HepG2 (cell line): ENCODE results near the gene POP7. TPM values are rescaled to one million over a fixed set of nuclear protein-coding genes. Genes with fewer than 3 reads are reported as not detected.

ENCODE experiments used
- HDAC2 ChIP-seq: sonication (generic); formaldehyde crosslinking; IDR thresholded peaks from 2 replicates; pipeline ENCODE4 v1.4.0; 2020; ENCODE audit warnings: missing genetic modification reagents
- NR2F6 ChIP-seq, 2 experiments: IDR thresholded peaks; 2 replicates each; pipeline ENCODE4 v1.6.1; 2016; ENCODE audit warnings: antibody characterized with exemption in 1 of 2, mild to moderate bottlenecking in 1 of 2
- SNAPC2 ChIP-seq: sonication (generic); formaldehyde crosslinking; IDR thresholded peaks from 2 replicates; pipeline ENCODE4 v1.8.1; 2022; ENCODE audit warnings: mild to moderate bottlenecking, missing genetic modification reagents
- ZKSCAN8 ChIP-seq: IDR thresholded peaks from 2 replicates; pipeline ENCODE4 v1.6.1; 2016; ENCODE audit warnings: borderline replicate concordance, missing genetic modification reagents, missing compliant biosample characterization
- ZMAT3 ChIP-seq: sonication (generic); formaldehyde crosslinking; conservative IDR thresholded peaks from 2 replicates; pipeline ENCODE4 v1.7.0; 2021; ENCODE audit warnings: missing genetic modification reagents
- ZNF317 ChIP-seq: sonication (generic); formaldehyde crosslinking; IDR thresholded peaks from 2 replicates; pipeline ENCODE4 v1.5.0; 2020; ENCODE audit warnings: mild to moderate bottlenecking, missing genetic modification reagents
- polyA plus RNA-seq, 8 experiments: library from polyadenylated mRNA; depleted of rRNA in 3 of 8; stranded (reverse) in 7 of 8; unstranded in 1 of 8; fragments of >200 nt; fragmentation: Illumina TruSeq in 4 of 8; extraction: Trizol in 4 of 8; gene quantifications; 2 replicates each; pipeline versions ENCODE4 v1.2.1 to v1.2.3, GENCODE V29; 2011 to 2016; ENCODE audit warnings: low read depth in 4 of 8, missing spikeins in 1 of 8, mixed read lengths in 1 of 8; ENCODE audit not compliant: insufficient read depth in 1 of 8
- total RNA-seq, 5 experiments: library from RNA; depleted of rRNA; stranded (reverse); fragments of >200 nt; fragmentation: Illumina TruSeq; extraction: Trizol; gene quantifications; 2 replicates each; pipeline ENCODE4 v1.2.3, GENCODE V29; 2016; ENCODE audit warnings: low read depth in 1 of 5
- TF ChIP-seq, protein P1 (sequence below): sonication (generic); formaldehyde crosslinking; IDR thresholded peaks from 2 replicates; pipeline ENCODE4 v1.4.0; 2020; ENCODE audit warnings: mild to moderate bottlenecking, missing genetic modification reagents, borderline replicate concordance
- TF ChIP-seq, protein P2 (sequence below): sonication (generic); formaldehyde crosslinking; conservative IDR thresholded peaks from 2 replicates; pipeline ENCODE4 v1.5.0; 2020; ENCODE audit warnings: missing genetic modification reagents
- TF ChIP-seq, protein P3 (sequence below): sonication (generic); formaldehyde crosslinking; IDR thresholded peaks from 2 replicates; pipeline ENCODE4 v1.4.0; 2020; ENCODE audit warnings: missing genetic modification reagents
- TF ChIP-seq, protein P4 (sequence below): sonication (generic); formaldehyde crosslinking; IDR thresholded peaks from 2 replicates; pipeline ENCODE4 v1.4.0; 2020; ENCODE audit warnings: mild to moderate bottlenecking, missing genetic modification reagents
- TF ChIP-seq, protein P5 (sequence below): sonication (generic); formaldehyde crosslinking; IDR thresholded peaks from 2 replicates; pipeline ENCODE4 v1.4.0; 2020; ENCODE audit warnings: low read depth, mild to moderate bottlenecking, missing genetic modification reagents
- TF ChIP-seq, protein P6 (sequence below): sonication (generic); formaldehyde crosslinking; conservative IDR thresholded peaks from 2 replicates; pipeline ENCODE4 v1.4.0; 2020; ENCODE audit warnings: mild to moderate bottlenecking, missing genetic modification reagents, moderate library complexity

Gene POP7
- total and polyA plus RNA-seq, 2 of the 13 experiments (the other 11 are each of a cell fraction or from before 2014, with no cell fraction given), result 63.9 to 91.1 TPM

DNA sequence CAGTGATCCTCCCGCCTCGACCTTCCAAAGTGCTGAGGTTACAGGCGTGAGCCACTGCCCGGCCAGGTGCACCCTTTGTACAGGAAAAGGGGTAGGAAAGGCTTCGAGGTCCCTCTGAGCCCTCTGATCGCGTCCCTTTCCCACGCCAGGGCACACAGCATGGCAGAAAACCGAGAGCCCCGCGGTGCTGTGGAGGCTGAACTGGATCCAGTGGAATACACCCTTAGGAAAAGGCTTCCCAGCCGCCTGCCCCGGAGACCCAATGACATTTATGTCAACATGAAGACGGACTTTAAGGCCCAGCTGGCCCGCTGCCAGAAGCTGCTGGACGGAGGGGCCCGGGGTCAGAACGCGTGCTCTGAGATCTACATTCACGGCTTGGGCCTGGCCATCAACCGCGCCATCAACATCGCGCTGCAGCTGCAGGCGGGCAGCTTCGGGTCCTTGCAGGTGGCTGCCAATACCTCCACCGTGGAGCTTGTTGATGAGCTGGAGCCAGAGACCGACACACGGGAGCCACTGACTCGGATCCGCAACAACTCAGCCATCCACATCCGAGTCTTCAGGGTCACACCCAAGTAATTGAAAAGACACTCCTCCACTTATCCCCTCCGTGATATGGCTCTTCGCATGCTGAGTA lies 871 bp downstream of the POP7 start (continued):
- TF ChIP-seq, protein P1, sequence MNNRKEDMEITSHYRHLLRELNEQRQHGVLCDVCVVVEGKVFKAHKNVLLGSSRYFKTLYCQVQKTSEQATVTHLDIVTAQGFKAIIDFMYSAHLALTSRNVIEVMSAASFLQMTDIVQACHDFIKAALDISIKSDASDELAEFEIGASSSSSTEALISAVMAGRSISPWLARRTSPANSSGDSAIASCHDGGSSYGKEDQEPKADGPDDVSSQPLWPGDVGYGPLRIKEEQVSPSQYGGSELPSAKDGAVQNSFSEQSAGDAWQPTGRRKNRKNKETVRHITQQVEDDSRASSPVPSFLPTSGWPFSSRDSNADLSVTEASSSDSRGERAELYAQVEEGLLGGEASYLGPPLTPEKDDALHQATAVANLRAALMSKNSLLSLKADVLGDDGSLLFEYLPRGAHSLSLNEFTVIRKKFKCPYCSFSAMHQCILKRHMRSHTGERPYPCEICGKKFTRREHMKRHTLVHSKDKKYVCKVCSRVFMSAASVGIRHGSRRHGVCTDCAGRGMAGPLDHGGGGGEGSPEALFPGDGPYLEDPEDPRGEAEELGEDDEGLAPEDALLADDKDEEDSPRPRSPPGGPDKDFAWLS (CRISPR knock-in tag), result no peak
- TF ChIP-seq, protein P2, sequence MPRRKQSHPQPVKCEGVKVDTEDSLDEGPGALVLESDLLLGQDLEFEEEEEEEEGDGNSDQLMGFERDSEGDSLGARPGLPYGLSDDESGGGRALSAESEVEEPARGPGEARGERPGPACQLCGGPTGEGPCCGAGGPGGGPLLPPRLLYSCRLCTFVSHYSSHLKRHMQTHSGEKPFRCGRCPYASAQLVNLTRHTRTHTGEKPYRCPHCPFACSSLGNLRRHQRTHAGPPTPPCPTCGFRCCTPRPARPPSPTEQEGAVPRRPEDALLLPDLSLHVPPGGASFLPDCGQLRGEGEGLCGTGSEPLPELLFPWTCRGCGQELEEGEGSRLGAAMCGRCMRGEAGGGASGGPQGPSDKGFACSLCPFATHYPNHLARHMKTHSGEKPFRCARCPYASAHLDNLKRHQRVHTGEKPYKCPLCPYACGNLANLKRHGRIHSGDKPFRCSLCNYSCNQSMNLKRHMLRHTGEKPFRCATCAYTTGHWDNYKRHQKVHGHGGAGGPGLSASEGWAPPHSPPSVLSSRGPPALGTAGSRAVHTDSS, result no peak
- TF ChIP-seq SNAPC2 (CRISPR knock-in tag) (0 out of 2 replicates have a peak, but pooled peaks have one; percentile 27), NR2F6 (IDR thresholded peaks at IDR 0.05) (peak; percentile 48), NR2F6 (CRISPR knock-in tag; IDR thresholded peaks at IDR 0.05) (no peak), HDAC2 (0 out of 2 replicates have a peak, but pooled peaks have one; percentile 34), ZNF317 (CRISPR knock-in tag) (0 out of 2 replicates have a peak, but pooled peaks have one; percentile 22), ZMAT3 (CRISPR knock-in tag) (0 out of 2 replicates have a peak, but pooled peaks have one; percentile 37), ZKSCAN8 (CRISPR knock-in tag) (no peak)
- TF ChIP-seq, protein P3, sequence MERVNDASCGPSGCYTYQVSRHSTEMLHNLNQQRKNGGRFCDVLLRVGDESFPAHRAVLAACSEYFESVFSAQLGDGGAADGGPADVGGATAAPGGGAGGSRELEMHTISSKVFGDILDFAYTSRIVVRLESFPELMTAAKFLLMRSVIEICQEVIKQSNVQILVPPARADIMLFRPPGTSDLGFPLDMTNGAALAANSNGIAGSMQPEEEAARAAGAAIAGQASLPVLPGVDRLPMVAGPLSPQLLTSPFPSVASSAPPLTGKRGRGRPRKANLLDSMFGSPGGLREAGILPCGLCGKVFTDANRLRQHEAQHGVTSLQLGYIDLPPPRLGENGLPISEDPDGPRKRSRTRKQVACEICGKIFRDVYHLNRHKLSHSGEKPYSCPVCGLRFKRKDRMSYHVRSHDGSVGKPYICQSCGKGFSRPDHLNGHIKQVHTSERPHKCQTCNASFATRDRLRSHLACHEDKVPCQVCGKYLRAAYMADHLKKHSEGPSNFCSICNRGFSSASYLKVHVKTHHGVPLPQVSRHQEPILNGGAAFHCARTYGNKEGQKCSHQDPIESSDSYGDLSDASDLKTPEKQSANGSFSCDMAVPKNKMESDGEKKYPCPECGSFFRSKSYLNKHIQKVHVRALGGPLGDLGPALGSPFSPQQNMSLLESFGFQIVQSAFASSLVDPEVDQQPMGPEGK (CRISPR knock-in tag), result 0 out of 2 replicates have a peak, but pooled peaks have one; percentile 20
- TF ChIP-seq, protein P4, sequence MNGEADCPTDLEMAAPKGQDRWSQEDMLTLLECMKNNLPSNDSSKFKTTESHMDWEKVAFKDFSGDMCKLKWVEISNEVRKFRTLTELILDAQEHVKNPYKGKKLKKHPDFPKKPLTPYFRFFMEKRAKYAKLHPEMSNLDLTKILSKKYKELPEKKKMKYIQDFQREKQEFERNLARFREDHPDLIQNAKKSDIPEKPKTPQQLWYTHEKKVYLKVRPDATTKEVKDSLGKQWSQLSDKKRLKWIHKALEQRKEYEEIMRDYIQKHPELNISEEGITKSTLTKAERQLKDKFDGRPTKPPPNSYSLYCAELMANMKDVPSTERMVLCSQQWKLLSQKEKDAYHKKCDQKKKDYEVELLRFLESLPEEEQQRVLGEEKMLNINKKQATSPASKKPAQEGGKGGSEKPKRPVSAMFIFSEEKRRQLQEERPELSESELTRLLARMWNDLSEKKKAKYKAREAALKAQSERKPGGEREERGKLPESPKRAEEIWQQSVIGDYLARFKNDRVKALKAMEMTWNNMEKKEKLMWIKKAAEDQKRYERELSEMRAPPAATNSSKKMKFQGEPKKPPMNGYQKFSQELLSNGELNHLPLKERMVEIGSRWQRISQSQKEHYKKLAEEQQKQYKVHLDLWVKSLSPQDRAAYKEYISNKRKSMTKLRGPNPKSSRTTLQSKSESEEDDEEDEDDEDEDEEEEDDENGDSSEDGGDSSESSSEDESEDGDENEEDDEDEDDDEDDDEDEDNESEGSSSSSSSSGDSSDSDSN, result peak; percentile 34; the same call in 1 of the 2 replicates
- TF ChIP-seq, protein P5, sequence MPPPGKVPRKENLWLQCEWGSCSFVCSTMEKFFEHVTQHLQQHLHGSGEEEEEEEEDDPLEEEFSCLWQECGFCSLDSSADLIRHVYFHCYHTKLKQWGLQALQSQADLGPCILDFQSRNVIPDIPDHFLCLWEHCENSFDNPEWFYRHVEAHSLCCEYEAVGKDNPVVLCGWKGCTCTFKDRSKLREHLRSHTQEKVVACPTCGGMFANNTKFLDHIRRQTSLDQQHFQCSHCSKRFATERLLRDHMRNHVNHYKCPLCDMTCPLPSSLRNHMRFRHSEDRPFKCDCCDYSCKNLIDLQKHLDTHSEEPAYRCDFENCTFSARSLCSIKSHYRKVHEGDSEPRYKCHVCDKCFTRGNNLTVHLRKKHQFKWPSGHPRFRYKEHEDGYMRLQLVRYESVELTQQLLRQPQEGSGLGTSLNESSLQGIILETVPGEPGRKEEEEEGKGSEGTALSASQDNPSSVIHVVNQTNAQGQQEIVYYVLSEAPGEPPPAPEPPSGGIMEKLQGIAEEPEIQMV (CRISPR knock-in tag), result 0 out of 2 replicates have a peak, but pooled peaks have one; percentile 47
- TF ChIP-seq, protein P6, sequence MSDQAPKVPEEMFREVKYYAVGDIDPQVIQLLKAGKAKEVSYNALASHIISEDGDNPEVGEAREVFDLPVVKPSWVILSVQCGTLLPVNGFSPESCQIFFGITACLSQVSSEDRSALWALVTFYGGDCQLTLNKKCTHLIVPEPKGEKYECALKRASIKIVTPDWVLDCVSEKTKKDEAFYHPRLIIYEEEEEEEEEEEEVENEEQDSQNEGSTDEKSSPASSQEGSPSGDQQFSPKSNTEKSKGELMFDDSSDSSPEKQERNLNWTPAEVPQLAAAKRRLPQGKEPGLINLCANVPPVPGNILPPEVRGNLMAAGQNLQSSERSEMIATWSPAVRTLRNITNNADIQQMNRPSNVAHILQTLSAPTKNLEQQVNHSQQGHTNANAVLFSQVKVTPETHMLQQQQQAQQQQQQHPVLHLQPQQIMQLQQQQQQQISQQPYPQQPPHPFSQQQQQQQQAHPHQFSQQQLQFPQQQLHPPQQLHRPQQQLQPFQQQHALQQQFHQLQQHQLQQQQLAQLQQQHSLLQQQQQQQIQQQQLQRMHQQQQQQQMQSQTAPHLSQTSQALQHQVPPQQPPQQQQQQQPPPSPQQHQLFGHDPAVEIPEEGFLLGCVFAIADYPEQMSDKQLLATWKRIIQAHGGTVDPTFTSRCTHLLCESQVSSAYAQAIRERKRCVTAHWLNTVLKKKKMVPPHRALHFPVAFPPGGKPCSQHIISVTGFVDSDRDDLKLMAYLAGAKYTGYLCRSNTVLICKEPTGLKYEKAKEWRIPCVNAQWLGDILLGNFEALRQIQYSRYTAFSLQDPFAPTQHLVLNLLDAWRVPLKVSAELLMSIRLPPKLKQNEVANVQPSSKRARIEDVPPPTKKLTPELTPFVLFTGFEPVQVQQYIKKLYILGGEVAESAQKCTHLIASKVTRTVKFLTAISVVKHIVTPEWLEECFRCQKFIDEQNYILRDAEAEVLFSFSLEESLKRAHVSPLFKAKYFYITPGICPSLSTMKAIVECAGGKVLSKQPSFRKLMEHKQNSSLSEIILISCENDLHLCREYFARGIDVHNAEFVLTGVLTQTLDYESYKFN, result peak; percentile 46; the same call in 1 of the 2 replicates
